GM21723 (cell line): ENCODE results near the gene SLC16A13.

Experiments used
- ATAC-seq: cut with Tn5 transposase; IDR thresholded peaks from one replicate; pipeline ENCODE4 v1.9.1; 2021; ENCODE audit warnings: mild to moderate bottlenecking, moderate library complexity; ENCODE audit not compliant: unreplicated experiment

The SLC16A13 gene

GRCh38 chr17:7011942-7012254, 23.9 kb upstream of the SLC16A13 start:
- no peak for ATAC-seq

GRCh38 chr17:7014261-7014994, 21.4 kb upstream of the SLC16A13 start:
- ATAC-seq, result peak; percentile 82

GRCh38 chr17:7014995-7015958, 20.5 kb upstream of the SLC16A13 start:
- ATAC-seq, result peak; percentile 11

- ATAC-seq, result no peak
Observed at GRCh38 chr17:7016418-7016817, 19.4 kb upstream of the SLC16A13 start.

GRCh38 chr17:7016886-7017826, 18.7 kb upstream of the SLC16A13 start:
- no peak for ATAC-seq

GRCh38 chr17:7017827-7018200, 18.0 kb upstream of the SLC16A13 start:
- ATAC-seq, result no peak

GRCh38 chr17:7018331-7018964, 17.4 kb upstream of the SLC16A13 start:
- ATAC-seq, result no peak

GRCh38 chr17:7019367-7019766, 16.4 kb upstream of the SLC16A13 start:
- ATAC-seq, result no peak

- ATAC-seq, result no peak
Observed at GRCh38 chr17:7019839-7020519, 15.8 kb upstream of the SLC16A13 start.

GRCh38 chr17:7020894-7021664, 14.7 kb upstream of the SLC16A13 start:
- no peak for ATAC-seq

GRCh38 chr17:7021993-7022778, 13.6 kb upstream of the SLC16A13 start:
- peak; percentile 69 for ATAC-seq

GRCh38 chr17:7022781-7023571, 12.8 kb upstream of the SLC16A13 start, which contains the start of gene BCL6B:
Gene BCL6B (plus strand): TSS chr17:7023050. CDS start chr17:7023672, 622 bp downstream.
- ATAC-seq, result no peak

GRCh38 chr17:7023576-7024401, 12.0 kb upstream of the SLC16A13 start:
- ATAC-seq, result peak; percentile 41

GRCh38 chr17:7024402-7024785, 11.4 kb upstream of the SLC16A13 start:
- no peak for ATAC-seq

- no peak for ATAC-seq
Observed at GRCh38 chr17:7025245-7025644, 10.6 kb upstream of the SLC16A13 start.

GRCh38 chr17:7026471-7027115, 9.2 kb upstream of the SLC16A13 start:
- ATAC-seq, result no peak
